BE2C (cell line): ENCODE data around the gene USP28.
"Not testable (repeated sequence)": the region's sequence is repeated elsewhere in the genome, so short reads cannot be mapped to it uniquely, and the experiment has no call there.

Experiments
- DNase-seq: peaks from one replicate; pipeline ENCODE4 v3.0.0-alpha.2; 2020
- H3K27me3 ChIP-seq: fragments of 250-450 bp; sonication (Bioruptor Pico); 2 replicates; pipeline ENCODE4 v1.5.1; 2020; ENCODE audit warnings: mild to moderate bottlenecking
- H3K36me3 ChIP-seq: fragments of 250-450 bp; sonication (Bioruptor Pico); 2 replicates; pipeline ENCODE4 v1.5.1; 2020; ENCODE audit warnings: mild to moderate bottlenecking
- H3K4me1 ChIP-seq: fragments of 250-450 bp; sonication (Bioruptor Pico); 2 replicates; pipeline ENCODE4 v1.5.1; 2020
- H3K4me3 ChIP-seq: 2 replicates; pipeline ENCODE4 v1.5.1; 2011; ENCODE audit warnings: low read depth, low read length
- H3K9me3 ChIP-seq: fragments of 250-450 bp; sonication (Bioruptor Pico); 2 replicates; pipeline ENCODE4 v1.5.1; 2020
- CTCF ChIP-seq: IDR thresholded peaks from 2 replicates; pipeline ENCODE4 v1.5.1; 2012; ENCODE audit warnings: mild to moderate bottlenecking, low read depth, low read length

The USP28 gene

GRCh38 chr11:113880971-113881370, 5.6 kb upstream of the USP28 start:
- no peaks in the 10 kb centered on the region for H3K27me3 ChIP-seq
- no peaks in the 10 kb centered on the region for H3K9me3 ChIP-seq
- peaks cover 3% of the 10 kb centered on the region; the same call in 1 of the 2 replicates for H3K4me1 ChIP-seq
- TF ChIP-seq CTCF: no peak
- no peaks in the 10 kb centered on the region for H3K36me3 ChIP-seq
- DNase-seq: no peak
- no peak overlapping the region for H3K4me3 ChIP-seq

GRCh38 chr11:113879446-113879845, 4.1 kb upstream of the USP28 start:
- not testable (repeated sequence) for H3K36me3 ChIP-seq, H3K4me1 ChIP-seq, H3K9me3 ChIP-seq, DNase-seq, H3K27me3 ChIP-seq, H3K4me3 ChIP-seq

- no peak for DNase-seq
Observed at GRCh38 chr11:113877670-113878055, 2.3 kb upstream of the USP28 start.

GRCh38 chr11:113876798-113877669, 1.7 kb upstream of the USP28 start:
- H3K4me3 ChIP-seq: no peak overlapping the region
- no peaks in the 10 kb centered on the region for H3K9me3 ChIP-seq
- peaks cover 3% of the 10 kb centered on the region; the same call in 1 of the 2 replicates for H3K4me1 ChIP-seq
- TF ChIP-seq CTCF: no peak
- DNase-seq: no peak
- no peaks in the 10 kb centered on the region for H3K36me3 ChIP-seq
- no peaks in the 10 kb centered on the region for H3K27me3 ChIP-seq

More at GRCh38 chr11:113877670-113878055, 2.3 kb upstream of the USP28 start:
- no peak overlapping the region for H3K4me3 ChIP-seq
- H3K4me1 ChIP-seq: peaks cover 3% of the 10 kb centered on the region; the same call in 1 of the 2 replicates
- no peak for TF ChIP-seq CTCF
- no peaks in the 10 kb centered on the region for H3K36me3 ChIP-seq
- H3K9me3 ChIP-seq: no peaks in the 10 kb centered on the region
- no peaks in the 10 kb centered on the region for H3K27me3 ChIP-seq

DNA sequence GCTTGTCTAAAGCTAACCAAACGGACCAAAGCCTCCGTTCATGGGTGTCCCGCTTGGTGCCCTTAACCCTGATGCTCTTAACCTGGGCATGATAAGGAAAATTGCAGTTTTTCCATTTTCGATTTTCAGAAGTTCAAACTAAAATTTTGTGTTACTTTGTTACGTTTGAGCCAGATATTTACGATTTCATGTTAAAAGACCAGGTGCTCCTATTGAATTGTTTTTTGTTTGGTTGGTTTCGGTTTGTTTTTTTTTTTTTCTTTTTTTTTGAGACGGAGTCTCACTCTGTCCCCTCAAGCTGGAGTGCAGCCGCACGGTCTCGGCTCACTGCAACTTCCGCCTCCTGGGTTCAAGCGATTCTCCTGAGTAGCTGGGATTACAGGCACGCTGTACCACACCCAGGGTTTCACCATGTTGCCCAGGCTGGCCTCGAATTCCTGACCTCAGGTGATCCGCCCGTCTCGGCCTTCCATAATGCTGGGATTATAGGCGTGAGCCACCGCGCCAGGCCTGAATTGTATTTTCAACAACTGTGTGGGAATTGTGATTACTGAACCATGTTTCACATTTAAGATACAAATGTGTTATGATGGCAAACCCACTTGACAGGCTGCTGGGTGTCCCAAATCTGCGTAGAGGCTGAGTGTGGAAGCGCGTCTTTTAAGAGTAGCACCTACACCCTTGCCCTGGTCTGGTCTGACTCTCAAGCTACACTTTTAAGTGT, 864 bp upstream of the USP28 start:
- no peaks in the 10 kb centered on the region for H3K36me3 ChIP-seq
- H3K4me3 ChIP-seq: peak overlapping the region; percentile 74
- DNase-seq: no peak
- H3K27me3 ChIP-seq: no peaks in the 10 kb centered on the region
- TF ChIP-seq CTCF: no peak
- peaks cover 3% of the 10 kb centered on the region; the same call in 1 of the 2 replicates for H3K4me1 ChIP-seq
- no peaks in the 10 kb centered on the region for H3K9me3 ChIP-seq

DNA sequence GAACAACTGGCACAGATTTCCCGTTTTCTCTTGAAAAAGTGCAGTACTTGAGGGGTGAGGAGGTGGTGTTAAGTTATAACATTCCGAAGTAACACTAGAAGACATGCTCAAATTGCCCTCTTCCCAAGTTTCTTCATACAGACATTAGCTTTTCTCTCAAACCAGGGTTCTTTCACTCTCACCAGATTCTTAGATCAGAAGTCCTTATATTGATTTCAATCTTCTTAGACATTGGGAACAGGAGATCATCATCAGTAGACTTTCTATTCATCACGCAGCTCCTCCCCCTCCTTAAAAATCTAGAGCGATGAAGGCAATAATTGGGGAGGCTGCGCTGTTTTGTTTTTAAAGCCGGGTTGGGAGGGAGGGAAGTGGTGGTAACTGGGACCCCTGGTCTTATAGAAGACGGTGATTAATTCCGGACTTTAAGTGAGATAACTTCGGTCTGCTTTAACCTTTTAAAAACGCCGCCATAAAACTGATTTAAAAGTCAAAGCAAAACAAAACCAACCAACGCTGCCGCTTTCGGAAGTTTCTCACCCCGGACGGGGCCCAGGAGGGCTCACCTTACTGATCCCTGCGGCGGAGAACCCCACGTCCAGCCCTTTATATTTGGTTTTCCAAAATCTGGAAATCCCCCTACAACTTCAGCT, 665 bp downstream of the USP28 start:
- H3K27me3 ChIP-seq: no peaks in the 10 kb centered on the region
- no peak for TF ChIP-seq CTCF
- no peak for DNase-seq
- peak overlapping the region; percentile 80 for H3K4me3 ChIP-seq
- no peaks in the 10 kb centered on the region for H3K36me3 ChIP-seq
- no peaks in the 10 kb centered on the region for H3K9me3 ChIP-seq
- peaks cover 3% of the 10 kb centered on the region; the same call in 1 of the 2 replicates for H3K4me1 ChIP-seq
